ENCODE data around the gene MAP3K15.

The MAP3K15 gene, protein sequence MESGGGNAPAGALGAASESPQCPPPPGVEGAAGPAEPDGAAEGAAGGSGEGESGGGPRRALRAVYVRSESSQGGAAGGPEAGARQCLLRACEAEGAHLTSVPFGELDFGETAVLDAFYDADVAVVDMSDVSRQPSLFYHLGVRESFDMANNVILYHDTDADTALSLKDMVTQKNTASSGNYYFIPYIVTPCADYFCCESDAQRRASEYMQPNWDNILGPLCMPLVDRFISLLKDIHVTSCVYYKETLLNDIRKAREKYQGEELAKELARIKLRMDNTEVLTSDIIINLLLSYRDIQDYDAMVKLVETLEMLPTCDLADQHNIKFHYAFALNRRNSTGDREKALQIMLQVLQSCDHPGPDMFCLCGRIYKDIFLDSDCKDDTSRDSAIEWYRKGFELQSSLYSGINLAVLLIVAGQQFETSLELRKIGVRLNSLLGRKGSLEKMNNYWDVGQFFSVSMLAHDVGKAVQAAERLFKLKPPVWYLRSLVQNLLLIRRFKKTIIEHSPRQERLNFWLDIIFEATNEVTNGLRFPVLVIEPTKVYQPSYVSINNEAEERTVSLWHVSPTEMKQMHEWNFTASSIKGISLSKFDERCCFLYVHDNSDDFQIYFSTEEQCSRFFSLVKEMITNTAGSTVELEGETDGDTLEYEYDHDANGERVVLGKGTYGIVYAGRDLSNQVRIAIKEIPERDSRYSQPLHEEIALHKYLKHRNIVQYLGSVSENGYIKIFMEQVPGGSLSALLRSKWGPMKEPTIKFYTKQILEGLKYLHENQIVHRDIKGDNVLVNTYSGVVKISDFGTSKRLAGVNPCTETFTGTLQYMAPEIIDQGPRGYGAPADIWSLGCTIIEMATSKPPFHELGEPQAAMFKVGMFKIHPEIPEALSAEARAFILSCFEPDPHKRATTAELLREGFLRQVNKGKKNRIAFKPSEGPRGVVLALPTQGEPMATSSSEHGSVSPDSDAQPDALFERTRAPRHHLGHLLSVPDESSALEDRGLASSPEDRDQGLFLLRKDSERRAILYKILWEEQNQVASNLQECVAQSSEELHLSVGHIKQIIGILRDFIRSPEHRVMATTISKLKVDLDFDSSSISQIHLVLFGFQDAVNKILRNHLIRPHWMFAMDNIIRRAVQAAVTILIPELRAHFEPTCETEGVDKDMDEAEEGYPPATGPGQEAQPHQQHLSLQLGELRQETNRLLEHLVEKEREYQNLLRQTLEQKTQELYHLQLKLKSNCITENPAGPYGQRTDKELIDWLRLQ (N-terminal part only)

DNA sequence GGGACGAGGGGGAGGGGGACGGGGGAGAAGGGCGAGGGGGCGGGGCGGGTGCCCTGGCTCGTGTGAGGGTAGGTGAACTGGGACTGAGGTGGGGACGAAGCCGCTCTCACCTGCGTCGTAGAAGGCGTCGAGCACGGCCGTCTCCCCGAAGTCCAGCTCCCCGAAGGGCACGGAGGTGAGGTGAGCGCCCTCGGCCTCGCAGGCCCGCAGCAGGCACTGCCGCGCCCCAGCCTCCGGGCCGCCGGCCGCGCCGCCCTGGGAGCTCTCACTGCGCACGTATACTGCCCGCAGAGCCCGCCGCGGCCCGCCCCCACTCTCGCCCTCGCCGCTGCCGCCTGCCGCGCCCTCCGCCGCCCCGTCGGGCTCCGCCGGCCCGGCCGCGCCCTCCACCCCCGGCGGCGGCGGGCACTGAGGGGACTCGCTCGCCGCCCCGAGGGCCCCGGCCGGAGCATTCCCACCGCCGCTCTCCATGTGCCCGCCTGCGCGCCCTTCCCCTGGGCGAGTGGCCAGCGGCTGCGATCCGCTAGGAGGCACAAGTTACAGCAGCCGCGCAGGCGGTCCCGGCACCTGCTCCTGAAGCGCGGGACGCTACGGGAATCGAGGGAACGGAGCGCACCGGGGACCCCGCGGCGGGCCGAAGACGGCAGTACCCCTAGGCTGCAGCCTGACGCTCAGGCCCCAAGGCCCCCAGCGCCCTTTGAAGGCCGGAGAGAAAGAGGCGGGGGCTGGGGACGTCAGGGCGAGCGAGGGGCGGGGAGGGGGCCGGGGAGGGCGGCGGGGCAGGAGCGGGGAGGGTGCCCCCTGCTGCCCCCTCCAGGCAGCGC is at the start of gene MAP3K15:
MAP3K15 (minus strand) TSS at position 718 of the 824 bp plus-strand sequence; CDS start at position 471, 247 bp downstream.
- in situ Hi-C loops (cut with MboI; ENCODE audit: low sequenced_read_pairs): no loop called here

DNA sequence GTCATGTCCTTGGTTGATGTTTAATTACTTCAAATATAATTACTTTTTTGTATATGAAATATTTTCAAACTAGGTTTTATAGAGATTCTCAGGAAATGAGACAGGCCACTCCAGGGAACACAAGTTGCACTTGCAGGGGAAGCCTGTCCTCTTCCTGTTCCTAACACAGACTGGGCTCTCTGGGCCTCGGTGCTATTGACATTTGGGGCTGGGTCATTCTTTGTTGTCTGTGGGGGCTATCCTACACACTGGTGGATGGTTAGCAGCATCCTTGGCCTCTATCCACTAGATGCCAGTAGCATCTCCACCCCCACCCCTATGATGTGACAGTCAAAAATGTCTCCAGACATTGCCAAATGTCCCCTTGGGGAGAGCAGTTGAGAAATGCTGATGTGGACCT is 49.3 kb upstream of the MAP3K15 start:
- in situ Hi-C loops (cut with MboI; ENCODE audit: low sequenced_read_pairs): no loop called here

DNA sequence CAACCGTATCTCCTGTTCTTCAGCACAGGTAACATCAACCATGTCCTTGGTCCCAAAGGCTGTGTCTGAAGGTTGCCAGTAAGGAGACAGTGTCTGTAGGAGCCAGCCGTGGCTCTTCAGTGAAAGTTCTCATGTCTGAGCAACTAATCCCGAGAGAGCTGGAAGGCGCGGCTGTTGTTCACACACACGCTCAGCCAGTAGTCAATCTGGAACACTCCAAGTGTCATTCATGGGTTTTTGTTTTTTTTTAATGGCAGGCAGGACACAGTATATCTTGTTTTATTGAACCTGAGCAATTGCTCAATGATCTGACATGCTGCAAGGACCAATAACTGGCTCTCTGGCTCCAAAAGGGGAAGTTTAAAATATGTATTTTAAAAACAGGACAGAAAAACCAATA is 48.4 kb upstream of the MAP3K15 start:
- in situ Hi-C loops (cut with MboI; ENCODE audit: low sequenced_read_pairs): no loop called here

DNA sequence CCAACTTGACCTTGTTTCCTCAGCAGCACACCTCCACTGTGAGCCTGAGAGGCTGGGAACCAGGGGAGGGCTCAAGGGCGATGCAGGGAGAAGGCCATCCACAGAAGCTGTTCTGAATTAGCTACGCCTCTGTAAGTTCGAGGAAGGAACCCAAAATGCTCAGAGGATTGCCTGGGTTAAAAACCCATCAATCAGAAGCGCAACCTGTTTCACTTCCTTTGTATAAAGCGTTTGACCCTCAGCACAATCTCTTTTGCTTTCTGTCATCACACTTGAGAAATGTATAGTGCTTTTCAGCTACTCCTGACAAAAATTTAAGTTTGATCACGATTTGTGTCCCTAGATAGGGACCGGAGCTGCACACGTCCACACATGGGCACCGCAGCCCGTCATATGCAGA is 48.0 kb upstream of the MAP3K15 start:
- in situ Hi-C loops (cut with MboI; ENCODE audit: low sequenced_read_pairs): no loop called here

DNA sequence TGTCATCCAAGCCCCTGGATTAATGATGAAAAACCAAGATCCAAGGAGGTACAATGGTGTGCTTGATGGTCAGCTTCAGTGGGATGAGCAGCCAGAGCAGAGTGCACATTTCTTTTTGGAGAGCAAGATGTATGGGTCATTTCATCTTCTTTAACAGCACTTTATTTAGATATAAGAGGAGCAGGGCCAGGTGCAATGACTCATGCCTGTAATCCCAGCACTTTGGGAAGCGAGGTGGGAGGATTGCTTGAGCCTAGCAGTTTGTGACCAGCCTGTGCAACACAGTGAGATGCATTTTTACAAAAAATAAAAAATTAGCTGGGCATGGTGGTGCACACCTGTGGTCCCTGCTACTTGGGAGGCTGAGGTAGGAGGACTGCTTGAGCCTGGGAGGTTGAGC is 45.3 kb upstream of the MAP3K15 start:
- in situ Hi-C loops (cut with MboI; ENCODE audit: low sequenced_read_pairs): no loop called here

DNA sequence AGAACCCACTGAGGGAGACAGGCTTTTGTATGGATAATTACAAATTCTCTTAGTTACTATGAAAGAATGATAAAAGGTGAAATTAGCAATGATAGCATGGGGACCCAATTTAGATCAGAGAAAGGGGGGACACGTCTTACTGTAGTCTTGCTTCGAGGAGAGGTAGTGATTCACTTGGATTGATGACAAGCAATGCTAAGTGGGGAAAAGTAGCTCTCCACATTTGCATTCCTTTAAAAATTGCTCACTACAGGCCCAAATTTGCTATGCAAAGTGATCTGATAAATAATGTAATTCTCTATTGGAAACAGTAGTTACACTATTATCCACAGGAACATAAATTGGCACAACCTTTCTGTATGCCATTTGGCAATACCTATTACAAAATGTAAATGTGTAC is 42.5 kb upstream of the MAP3K15 start:
- in situ Hi-C loops (cut with MboI; ENCODE audit: low sequenced_read_pairs): no loop called here

DNA sequence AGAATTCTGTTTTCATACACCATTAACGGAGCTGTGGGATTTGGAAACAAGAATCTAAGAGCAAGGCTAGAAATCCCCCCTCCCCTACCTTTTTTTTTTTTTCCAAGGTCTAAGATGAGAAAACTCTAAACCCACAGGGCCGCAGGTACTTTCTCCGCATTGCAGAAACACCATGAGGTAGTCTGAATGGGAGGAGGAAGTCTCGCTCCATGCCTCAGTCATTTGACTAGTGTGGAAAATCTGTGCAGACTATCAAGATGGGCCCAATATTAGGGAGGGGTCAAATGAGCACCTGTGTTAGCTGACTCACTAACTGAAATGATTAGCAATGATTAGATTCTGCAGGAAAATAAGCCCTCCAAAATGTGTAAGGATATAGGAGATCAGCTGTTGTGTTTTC is 40.9 kb upstream of the MAP3K15 start:
- in situ Hi-C loops (cut with MboI; ENCODE audit: low sequenced_read_pairs): no loop called here

DNA sequence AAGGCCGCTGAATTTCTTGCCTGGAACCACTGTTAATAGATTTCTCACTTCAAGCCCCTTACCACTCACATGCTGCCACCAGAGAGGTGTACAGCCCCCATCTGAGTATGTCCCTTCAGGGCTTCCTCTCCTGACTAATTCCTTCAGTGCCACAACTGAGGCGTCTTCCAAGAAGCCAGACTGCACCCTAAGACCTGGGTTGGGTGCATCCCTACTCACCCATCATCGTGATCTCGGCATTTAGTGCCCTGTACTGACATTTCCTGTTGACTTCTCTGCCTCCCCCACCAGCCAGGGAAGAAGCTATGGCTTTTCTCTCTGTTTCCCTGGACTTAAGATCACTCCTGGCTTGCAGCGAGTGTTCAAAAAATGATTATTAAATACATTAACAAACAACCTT is 40.4 kb upstream of the MAP3K15 start:
- in situ Hi-C loops (cut with MboI; ENCODE audit: low sequenced_read_pairs): no loop called here

DNA sequence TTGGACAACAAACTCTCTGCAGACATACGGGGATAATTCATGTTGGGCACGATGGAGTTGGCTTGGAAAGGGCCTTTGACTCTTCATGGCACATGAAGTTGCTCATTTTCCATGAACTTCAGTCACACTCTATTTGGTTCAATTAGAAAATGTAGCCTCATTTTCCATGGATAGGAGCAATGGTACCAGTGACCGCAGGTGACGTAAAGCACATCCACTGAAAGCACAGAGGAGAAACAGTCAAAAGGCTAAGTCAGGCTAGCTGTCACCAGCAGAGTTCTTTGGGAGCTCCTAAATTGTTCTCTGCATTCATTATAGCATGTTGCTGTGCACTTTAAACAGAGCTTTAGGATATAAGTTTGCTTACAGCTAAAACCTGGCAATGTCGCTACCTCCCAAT is 39.9 kb upstream of the MAP3K15 start:
- in situ Hi-C loops (cut with MboI; ENCODE audit: low sequenced_read_pairs): no loop called here

DNA sequence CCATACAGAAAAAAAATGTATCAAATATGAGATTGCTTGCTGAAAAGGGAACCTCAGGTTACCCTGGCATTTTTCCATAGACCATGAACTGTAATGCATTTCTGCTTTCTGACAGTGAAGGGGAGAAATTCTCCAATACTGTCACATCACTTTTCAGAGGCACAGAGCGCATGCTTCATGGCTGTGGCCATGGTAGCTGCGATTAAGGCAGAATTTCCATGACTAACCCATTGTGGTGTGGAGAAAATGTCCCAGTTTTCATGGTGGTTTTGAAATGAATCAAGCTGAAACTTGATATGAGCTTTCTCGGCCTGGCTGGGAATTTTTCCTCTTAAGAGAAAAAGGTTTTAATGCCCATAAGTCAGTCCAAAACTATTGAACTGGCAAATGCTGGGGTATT is 39.5 kb upstream of the MAP3K15 start:
- in situ Hi-C loops (cut with MboI; ENCODE audit: low sequenced_read_pairs): no loop called here

DNA sequence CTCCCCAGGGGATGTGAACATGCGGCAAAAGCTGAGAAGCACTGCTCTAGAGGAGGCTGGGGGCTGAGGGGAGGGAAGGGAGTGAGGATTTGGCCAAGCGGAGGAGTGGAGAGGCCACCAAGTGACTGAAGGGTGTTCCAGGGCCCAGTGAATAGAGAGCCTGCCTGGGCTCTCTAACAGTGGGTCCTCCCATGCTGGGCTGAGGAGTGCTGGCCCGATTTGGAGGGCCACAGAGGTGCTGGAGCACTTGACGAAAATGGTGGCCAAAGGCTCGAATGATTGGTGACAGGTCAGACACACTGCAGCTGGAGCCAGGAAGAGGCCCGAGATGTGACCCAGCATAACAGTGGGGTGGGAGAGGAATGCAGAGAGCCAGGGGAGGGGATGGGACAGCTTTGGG is 37.5 kb upstream of the MAP3K15 start:
- in situ Hi-C loops (cut with MboI; ENCODE audit: low sequenced_read_pairs): no loop called here

DNA sequence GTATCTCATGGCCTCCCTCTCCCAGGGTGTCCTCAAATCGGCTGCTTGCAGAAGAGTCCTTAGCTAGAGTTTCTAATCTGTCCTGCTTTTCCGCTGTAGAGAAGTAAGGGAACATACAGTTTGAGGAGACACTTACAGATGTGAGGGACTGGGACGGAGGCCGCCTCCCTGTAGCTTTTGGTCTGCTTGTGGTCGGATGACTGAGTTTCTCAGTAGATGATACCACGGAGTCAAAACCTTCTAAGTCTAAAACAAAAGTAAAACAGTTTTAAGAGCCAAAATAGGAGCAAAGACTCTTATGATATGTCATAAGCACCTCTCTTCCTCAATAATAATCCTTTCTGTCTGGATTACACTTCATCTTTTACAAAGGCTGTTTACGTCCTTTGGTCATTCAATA is 34.5 kb upstream of the MAP3K15 start:
- in situ Hi-C loops (cut with MboI; ENCODE audit: low sequenced_read_pairs): no loop called here

DNA sequence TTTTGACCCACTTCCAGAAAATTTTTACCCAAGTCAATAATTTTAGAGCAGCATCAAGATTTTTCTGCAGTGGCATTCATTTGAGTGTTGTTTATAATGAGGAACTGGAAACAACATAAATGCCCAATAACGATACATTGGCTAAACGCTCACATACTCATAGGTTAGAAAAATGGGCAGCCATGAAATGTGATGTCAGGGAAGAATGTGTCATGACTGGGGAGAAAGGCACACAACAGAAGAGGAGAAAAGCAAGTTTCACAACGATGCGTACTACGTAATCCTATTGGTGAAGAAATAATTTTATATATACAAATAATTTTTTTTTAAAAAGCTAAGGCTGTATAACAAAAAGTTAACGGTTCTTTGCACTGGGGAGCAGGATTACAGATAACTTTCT is 33.6 kb upstream of the MAP3K15 start:
- in situ Hi-C loops (cut with MboI; ENCODE audit: low sequenced_read_pairs): no loop called here

DNA sequence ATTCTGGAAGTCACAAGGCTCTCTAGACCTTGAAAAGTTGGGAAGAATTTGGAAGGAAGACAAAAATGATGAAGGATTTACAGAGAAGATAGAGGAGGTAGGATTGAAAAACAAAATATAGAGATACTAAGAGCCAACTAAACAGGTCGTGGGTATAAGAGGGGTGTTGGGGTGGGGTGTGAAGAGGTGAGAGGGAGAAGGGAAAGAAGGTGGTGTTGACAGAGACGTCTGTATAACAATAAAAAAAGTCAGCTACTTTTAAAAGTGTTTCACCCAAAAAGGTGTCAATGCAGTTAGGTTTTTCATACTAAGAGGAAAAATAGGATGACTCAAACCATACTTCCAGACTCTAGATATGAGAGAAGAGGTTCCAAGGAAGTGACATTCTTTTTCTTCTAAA is 33.0 kb upstream of the MAP3K15 start:
- in situ Hi-C loops (cut with MboI; ENCODE audit: low sequenced_read_pairs): no loop called here

DNA sequence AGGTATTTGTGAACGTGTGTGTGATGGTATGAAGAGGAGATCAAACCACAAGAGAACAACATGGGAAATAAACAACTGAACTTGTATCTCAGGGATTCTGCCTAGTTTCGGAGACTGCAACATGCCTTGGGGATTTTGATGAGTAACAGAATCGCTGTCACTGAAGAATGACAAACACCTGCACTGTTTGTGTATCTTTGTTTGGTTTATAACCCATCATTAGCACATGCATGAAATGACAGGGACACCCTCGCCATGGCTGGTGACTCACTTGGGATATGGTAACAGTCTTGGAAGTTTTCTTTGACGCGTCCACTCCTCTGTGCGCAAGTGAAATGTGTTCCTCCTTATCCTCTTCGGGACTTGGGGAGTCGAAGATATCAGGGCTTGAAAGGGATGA is 30.3 kb upstream of the MAP3K15 start:
- in situ Hi-C loops (cut with MboI; ENCODE audit: low sequenced_read_pairs): no loop called here

DNA sequence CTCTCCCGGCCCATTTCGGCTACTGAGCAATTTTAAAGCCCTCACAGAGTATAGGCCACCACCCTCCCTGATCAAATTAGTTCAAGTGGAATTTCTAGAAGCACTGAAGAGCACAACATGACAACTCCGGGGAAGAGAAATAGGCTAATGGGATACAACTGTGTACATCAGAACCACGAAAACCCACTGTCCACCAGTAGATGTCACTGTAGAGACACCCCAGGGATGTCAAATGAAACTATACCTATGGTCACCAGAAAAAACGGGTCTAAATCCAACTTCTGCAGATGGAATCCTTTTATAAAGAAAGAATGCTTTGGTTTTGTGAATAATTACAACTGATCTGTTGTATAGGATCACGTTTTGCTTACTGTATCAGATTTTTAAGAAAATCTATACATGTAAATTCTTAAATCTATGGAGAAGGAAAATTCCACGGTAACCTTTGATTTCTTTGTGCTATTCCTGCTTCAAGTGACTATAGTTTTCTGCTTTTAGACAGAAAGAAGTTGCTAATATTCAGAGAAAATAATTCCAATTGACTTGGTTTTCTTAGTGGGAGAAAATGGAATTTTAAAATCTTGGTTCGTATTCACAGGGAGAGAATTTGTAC is 29.5 kb upstream of the MAP3K15 start:
- in situ Hi-C loops (cut with MboI; ENCODE audit: low sequenced_read_pairs): no loop called here

DNA sequence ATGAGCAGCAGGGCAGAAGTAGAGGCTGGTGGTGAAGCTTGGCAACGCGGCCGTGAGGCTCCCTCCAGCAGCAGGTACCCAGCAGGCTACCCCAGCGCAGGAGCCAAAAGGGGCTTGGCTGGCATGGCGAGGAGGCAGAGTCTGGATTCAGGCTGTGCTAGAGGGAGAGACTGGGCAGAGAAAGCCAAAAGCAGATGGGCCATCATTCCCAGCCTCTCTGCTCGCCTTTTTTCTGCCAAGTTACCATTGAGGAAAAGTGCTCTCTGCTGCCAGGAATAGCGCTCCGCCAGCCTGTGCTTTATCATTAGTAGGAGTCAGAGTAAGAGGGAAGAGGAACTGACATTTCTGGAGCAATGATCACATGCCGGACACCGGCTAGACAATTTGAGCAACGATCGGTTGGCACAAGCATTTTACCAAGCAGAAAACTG is 28.7 kb upstream of the MAP3K15 start:
- in situ Hi-C loops (cut with MboI; ENCODE audit: low sequenced_read_pairs): no loop called here

DNA sequence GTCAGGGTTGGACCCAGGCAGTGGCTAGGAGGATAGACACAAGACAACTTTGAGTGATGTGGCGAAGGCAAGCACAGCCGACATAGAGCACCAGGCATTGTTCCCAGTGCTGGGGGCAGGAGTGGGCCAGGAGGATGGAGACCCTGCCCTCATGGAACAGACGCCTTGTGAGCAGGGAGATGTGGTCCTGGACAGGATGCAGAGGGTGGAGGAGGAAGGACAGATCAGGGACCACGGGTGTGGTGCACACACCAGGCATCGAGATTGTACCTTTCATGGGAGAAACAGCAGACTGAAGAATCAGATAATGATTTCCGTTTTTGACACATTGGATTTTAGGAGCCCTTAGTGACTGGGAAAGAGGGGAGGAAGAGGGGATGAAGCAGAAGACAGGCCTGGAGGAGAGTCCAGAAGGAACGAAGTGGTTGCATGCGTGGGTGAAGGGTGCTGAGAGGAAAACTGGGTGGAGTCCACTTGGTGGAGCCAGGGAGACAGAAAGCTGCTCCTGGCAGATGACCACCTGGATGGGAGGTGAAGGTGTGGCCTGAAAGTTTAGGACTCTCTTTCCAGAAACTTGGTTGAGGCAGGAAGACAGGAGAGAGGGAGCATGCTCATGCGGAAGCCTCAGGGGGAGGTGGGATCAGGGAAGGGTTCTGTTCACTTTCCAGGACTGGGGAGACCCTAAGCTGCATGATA is 27.9 kb upstream of the MAP3K15 start:
- in situ Hi-C loops (cut with MboI; ENCODE audit: low sequenced_read_pairs): no loop called here

DNA sequence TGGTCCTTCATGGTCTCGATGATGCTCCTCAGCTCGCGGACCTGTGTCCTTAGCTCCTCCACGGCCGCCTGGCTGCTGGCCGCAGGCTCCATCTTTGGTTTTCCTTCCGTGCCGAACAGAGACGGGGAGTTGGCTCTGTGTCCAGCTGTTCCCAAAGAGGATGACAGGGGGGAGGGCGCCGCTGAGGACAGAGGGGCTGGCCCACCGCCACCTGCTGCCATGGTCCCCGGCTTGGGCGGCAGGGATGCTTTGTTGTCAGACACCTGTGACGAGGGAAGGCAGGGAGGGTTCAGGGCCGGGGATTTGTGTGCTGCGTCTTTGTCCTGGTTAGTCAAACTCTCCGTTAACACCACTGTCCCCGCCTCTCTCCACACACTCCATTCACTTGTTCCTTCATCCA is 26.6 kb upstream of the MAP3K15 start:
- in situ Hi-C loops (cut with MboI; ENCODE audit: low sequenced_read_pairs): no loop called here

Measured in hTERT RPE-1 (cell line).